ENCODE data around the gene SLC12A3.

SLC12A3 gene

DNA sequence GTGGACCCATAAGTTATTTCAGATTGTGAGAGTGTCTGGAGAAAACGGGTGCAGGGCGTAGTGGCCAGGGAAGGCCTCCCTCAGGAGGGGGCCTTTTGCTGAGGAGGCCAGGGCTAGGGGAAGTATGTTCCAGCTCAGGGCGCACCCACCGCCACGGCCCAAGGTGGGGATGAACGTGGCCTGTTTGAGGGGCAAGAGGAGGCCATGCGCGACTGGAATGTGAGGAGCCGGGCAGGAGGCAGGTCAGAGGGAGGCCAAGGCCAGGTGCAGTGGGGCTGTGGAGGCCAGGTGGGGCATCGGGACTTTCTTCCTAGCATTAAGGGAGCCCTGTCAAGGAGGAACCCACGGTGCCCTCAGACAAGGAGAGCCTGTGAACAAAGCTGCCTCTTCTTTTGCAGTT, 26.7 kb downstream of the SLC12A3 start:
- DNase-seq (ENCODE audit: low spot score): no peak

- DNase-seq (ENCODE audit: low spot score): no peak
Measured at GRCh38 chr16:56892705-56893104, 27.7 kb downstream of the SLC12A3 start.

DNA sequence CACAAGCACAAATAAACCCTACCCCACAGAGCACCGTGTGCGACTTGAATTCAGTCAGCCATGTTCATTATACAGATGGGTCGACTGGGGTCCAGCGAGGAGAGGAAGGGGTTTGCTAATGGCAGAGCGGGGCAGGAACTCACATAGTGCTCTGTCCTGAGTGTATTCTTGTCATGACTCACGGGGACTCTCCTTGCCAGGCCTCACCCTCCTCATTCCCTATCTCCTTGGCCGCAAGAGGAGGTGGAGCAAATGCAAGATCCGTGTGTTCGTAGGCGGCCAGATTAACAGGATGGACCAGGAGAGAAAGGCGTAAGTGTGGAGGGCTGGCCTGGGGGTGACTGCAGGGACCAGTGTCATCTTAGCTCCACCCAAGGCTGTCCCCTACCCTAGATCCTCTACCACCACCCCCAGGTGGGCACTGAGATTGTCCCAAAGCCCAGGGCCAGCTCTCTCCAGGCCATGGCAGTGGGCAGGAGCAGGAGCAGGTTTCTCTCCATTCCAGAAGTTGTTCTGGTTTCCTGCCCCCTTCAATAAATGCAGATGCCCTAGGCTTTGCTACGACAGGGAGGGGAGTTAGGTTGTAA, 29.4 kb downstream of the SLC12A3 start:
- no peak for DNase-seq (ENCODE audit: low spot score)

- no peak for DNase-seq (ENCODE audit: low spot score)
Measured at GRCh38 chr16:56895813-56896212, 30.8 kb downstream of the SLC12A3 start.

DNA sequence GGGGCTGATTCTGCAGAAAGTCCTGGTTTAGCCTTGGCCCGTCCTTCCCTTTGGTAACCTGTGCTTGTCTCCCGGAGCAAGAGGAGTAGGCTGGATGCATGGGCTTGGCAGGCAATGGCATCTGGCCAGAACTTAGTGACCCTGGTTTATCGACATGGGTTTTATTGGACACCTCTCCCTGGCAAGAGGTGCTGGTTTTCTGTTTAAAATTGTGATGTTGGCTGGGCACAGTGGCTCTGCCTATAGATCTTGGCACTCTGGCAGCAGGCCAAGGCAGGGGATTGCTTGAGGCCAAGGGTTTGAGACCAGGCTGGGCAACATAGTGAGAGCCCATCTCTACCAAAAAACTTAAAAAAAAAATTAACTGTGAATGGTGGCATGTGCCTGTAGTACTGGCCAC, 31.2 kb downstream of the SLC12A3 start:
- DNase-seq (ENCODE audit: low spot score): no peak

- DNase-seq (ENCODE audit: low spot score): no peak
Measured at GRCh38 chr16:56897026-56897799, 32.2 kb downstream of the SLC12A3 start.

GRCh38 chr16:56898847-56899246, 33.8 kb downstream of the SLC12A3 start:
- DNase-seq (ENCODE audit: low spot score): no peak

DNA sequence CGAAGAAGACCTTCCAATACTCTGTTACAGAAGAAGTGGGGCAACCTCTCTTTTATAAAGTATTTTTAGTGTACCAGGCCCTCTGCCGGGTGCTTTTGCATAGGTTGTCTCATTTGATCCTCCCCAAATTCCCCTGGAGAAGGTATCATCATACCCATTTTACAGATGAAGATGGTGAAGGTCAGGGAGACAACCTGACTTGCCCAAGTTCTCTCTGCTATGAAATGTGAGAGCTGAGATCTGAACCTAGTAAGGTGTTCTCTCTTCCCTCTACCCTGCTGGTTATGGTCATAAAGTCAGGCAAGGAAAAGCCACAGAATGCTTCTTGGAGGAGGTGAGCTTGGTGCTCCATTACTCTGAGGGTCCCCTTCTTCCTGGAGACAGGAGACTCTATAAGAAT, 38.9 kb downstream of the SLC12A3 start:
- no peak for DNase-seq (ENCODE audit: low spot score)

DNA sequence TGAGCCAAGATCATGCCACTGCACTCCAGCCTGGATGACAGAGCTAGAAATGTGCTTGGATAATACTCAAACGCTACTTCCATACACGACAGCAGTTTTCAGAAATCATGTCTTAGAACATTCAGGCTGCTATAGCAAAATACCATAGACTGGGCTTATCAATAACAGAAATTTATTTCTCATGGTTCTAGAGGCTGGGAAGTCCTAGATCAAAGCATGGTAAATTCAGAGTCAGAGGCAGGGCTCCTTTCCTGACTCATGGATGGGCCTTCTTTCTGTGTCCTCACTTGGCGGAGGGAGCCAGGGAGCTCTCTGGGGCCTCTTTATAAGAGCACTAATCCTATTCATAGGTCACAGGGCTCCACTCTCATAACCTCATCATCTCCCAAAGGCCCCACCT, 42.4 kb downstream of the SLC12A3 start:
- DNase-seq (ENCODE audit: low spot score): no peak

DNA sequence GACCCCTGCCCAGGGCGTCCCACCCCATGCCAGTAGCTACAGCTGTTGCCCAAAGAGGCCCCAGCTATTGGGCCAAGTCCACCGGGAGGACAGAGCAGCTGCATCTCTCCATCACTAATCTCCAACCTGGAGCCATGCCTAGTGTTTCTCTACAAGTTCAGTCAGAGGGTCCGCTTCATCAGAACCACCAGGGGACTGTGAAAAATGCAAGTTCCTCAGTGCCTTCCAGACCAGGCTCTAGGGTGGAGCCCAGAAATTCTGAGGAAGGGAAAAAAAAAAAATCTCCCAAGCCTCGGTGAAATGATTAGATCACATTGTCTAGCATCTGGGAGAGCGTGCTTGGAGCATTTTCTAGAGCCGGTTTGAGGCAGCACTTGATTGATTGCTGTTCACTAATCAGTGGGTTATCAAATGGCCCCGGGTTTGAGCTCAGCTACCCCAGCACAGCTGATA, 44.5 kb downstream of the SLC12A3 start:
- DNase-seq (ENCODE audit: low spot score): no peak

- no peak for DNase-seq (ENCODE audit: low spot score)
Measured at GRCh38 chr16:56910112-56910511, 45.1 kb downstream of the SLC12A3 start.

DNA sequence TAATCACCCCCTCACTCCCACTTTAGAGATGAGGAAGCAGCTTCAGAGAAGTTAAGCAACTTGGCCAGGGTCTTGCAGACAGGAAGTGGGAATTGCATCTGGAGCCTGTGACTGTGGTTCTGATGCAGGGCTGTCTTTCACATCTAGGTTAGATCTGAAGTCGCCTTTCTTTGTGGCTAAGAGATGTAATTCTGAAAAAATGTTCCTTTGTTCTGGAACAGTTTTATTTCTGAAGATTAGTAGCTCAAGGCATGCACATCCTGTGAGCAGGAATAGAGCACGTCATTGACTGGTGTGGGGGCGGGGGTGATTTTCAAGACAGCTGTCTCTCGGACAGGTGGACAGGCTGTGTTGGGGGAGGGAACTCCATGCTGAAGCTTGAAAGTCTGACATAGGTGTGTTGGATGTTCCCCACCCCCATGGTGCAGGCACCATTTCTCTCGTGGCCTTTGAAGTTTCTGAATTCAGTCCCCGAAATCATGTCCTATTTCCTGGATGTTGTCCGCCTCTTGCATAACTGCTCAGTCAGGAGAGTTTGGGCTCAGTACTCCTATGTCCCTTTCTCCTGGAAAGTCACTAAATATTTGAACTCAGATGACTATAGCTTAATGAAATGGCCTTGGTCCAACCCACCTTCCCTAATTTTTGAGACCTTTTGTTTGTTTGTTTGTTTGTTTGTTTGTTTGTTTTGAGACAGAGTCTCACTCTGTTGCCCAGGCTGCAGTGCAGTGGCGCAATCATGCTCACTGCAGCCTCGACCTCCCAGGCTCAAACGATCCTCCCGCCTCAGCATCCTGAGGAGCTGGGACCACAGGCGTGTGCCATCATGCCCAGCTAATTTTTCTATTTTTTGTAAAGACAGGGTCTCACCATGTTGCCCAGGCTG, 45.9 kb downstream of the SLC12A3 start:
- no peak for DNase-seq (ENCODE audit: low spot score)

GRCh38 chr16:56911771-56912571, 47.0 kb downstream of the SLC12A3 start:
- DNase-seq (ENCODE audit: low spot score): peak; percentile 79

GRCh38 chr16:56912746-56913708, 48.0 kb downstream of the SLC12A3 start:
- DNase-seq (ENCODE audit: low spot score): no peak

DNA sequence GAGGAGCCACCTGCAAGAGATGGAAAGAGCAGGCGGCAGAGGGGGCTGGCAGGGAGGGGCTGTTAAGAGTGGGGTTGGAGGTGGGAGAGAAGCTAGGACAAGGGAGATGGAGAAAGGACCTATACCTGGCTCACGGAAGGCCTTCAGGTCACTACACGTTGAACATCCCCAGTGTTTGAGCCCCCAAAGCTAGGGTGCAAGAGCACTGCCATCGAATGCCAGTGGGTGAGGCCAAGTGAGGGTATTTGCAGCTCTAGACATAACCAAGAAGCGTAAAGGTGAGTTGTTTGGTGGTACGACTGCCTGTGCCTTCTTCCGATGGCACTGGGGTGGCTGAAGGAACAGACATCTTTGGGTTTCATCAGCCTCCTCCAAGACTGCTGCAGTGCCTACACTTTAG, 49.9 kb downstream of the SLC12A3 start:
- no peak for DNase-seq (ENCODE audit: low spot score)

DNA sequence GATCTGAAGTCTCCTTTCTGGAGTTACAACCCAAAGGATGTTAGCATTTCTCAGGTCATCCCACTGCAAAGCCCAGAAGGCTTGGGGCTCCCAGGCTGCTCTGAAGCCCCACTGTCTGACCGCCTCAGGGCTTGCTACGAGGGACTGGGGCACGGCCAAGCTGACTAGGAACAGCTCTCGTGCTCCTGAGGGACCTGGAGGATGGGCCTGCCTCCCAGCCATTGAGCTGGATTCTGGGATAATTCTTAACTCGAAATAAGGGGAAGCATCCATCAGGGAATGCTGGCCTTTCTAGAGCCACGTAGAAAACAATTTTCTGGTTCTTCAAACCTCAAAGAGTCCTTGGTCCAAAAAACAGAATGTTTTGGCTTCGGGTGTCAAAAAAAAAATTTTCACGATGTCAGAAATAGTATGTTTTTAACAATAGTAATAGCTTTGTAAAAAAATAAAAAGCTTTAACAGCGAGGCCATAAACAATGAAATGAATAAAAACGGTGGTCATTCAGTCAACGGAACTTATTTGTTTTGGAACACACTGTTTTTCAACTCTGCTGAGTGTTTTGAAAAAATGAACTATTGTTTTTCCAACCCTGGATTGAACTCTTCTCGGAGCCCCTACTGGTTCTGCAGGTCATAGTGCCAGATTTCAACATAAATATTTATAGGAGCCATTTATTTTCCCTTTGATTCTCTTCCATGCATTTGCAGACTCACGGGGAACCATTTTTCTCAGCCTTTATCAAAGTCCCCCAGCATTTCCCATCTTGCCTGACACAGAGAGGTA, 50.5 kb downstream of the SLC12A3 start:
- DNase-seq (ENCODE audit: low spot score): no peak

DNA sequence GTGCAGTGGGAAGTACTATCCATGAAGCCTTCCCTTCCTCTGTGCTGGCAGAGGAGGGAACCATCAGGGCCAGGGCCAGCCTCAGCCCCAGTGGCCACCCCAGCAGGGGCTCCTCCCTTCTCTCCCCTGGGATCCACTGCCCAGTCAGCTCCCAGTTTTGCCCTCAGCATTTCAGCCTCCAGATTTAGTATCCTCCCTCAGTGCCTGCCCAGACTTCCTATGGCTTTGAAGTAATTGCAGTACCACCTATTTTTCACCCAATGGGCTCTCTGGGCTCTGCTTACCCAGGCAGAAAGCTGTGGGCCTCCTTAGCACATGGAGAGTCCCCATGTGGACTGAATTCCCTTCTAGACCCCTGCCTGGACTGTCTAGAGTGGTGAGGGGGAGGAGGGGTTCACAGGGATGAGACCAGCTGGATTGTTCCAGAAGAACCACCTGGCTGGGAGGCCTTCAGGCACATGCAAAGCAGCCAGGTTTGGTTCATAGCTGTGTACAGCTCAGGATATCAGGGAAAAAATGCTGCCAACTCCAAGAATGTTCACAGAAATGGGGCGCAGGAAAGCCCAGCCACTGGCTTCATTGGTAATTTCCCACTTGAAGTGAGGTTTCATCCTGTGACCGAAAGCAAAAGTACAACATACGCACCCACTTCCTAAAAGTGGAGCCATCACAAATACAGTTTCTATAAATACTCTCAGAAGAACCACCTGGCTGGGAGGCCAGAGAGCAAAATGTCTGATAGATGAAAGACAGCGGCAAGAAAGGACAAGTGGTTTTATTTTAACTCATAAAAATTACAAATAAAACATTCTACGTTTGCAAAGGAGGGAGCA, 51.8 kb downstream of the SLC12A3 start:
- DNase-seq (ENCODE audit: low spot score): peak; percentile 77

- no peak for DNase-seq (ENCODE audit: low spot score)
Measured at GRCh38 chr16:56918467-56919012, 53.5 kb downstream of the SLC12A3 start.
